Pancreas (tissue), 10 donors: ENCODE measurements around the gene CEP170B. TPM values are rescaled to one million over a fixed set of nuclear protein-coding genes. Genes with fewer than 3 reads are reported as not detected.

Source experiments
- ATAC-seq, 4 donors: fragments of 200-7000 bp; cut with Tn5 transposase; one replicate each; pipeline versions ENCODE4 v1.8.0 to v1.9.1; 2020; ENCODE audit warnings: mild to moderate bottlenecking in 4 of 4, moderate library complexity in 4 of 4
- DNase-seq, 6 donors: peaks; one replicate each; pipeline ENCODE4 v3.0.0-alpha.2; 2020
- FAIRE-seq: peaks from 2 replicates; lab custom pipeline; 2012; peaks lifted over from hg19 to GRCh38; lab: Jason Lieb, UNC
- H3K27ac ChIP-seq, 4 donors: fragments of 200-600 bp; sonication (generic); 1 replicate in 3 of 4; 2 replicates in 1 of 4; pipeline versions ENCODE4 v1.5.0 to v1.8.0; 2020
- H3K27me3 ChIP-seq, 4 donors: fragments of 200-600 bp; one replicate each; pipeline ENCODE4 v1.8.0; 2021
- H3K36me3 ChIP-seq, 3 donors: fragments of 200-600 bp; sonication (generic) in 1 of 3; one replicate each; pipeline versions ENCODE4 v1.5.0 to v1.8.0; 2020 to 2021
- H3K4me1 ChIP-seq, 3 donors: fragments of 200-600 bp; one replicate each; pipeline ENCODE4 v1.8.0; 2021
- H3K4me3 ChIP-seq, 4 donors: fragments of 200-600 bp; sonication (generic) in 2 of 4; one replicate each; pipeline versions ENCODE4 v1.5.0 to v1.8.0; 2020 to 2021
- H3K9me3 ChIP-seq, 4 donors: fragments of 200-600 bp; one replicate each; pipeline ENCODE4 v1.8.0; 2021
- WGBS, 2 donors: extraction: QIAGEN DNeasy Blood & Tissue Kit; methylation state at CpG; one replicate each; pipeline ENCODE4 v1.1.7; 2013; 5-methylcytosine and 5-hydroxymethylcytosine counted together
- intact Hi-C, 3 donors: fragments of 100-400 bp; cut with DNase I; formaldehyde crosslinking; loops; one replicate each; pipeline versions ENCODE4 v1.11.1 to v1.14.2; 2022
- polyA plus RNA-seq, 2 donors: library from polyadenylated mRNA; stranded (reverse); fragments of 200-250 nt; gene quantifications; one replicate each; pipeline ENCODE4 v1.2.3, GENCODE V29; 2013
- total RNA-seq, 6 donors: library from RNA; stranded (reverse); fragmentation: NEBNext Ultra II Directional in 4 of 6; extraction: Animal tissue kit (Norgen Biotek cat#: 25700) in 4 of 6; gene quantifications; one replicate each; pipeline versions ENCODE4 v1.2.1 to v1.2.4, GENCODE V29; 2021 to 2023
- TF ChIP-seq, protein P1 (sequence below), 4 donors: fragments of 200-600 bp; sonication (generic) in 3 of 4; IDR thresholded peaks; one replicate each; pipeline versions ENCODE4 v1.5.0 to v1.8.0; 2021; ENCODE audit warnings: antibody characterized with exemption in 4 of 4
- donor health status: healthy with polysubstance abuse.
- donor health status: DM: no; HTN: no; CAD: no; lungs with moderate emphysema.
- donor health status: DM: no; HTN: no; CAD: no.
- donor health status: control.
- donor health status: control.
- donor health status: Bipolar disorder and iron deficiency.
- donor health status: DM: yes; HTN: yes; CAD: no.
- donor health status: DM: no; HTN: no; CAD: no.
- donor health status: DM: no; HTN: no; CAD: no.
- donor health status: DM: yes; HTN: yes; CAD: no.

CEP170B gene
- total and polyA plus RNA-seq, 8 donors, result 17.7 to 43.8 (median 21.9) TPM

DNA sequence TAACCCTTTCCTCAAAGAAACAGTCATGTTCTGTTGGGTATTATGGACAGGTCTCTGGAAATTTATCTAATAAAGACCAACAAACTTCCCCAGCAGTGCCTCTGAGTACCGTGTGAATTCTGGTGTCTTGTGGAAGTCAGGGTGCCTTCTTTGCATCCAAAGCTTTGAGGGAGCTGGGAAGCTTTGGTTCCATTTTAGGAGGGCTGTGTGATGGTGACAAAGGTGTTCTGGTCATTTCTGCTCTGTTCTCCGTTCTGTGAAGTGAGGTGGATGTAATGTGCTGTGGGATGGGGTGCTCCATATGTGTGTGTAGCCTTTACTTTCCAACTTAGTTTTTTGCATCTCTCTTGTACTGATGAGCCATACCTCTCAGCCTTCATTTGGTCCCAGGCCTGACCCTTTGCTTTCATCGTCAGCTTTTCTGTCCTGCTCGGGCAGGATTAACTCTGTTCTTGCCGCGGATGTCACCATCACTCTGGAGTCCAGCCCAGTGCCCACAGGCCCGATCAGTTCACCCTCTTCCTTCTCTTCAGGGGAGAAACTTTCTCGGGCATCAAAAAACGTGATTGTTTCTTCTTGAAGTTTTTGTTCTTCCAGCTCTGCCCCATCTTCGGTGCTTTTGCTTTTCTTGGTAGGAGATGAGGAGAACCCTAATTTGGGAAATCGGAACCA, 72.8 kb downstream of the CEP170B start:
- WGBS, 2 donors, result 80 to 81% methylated on average over 11 of the region's 11 CpGs
- Histone ChIP-seq H3K4me3 (no peak overlapping the region), H3K36me3 (no peaks in the 10 kb centered on the region), H3K4me1 (no peaks in the 10 kb centered on the region), H3K27me3 (no peaks in the 10 kb centered on the region), H3K27ac (no peak overlapping the region), H3K9me3 (no peaks in the 10 kb centered on the region)
- FAIRE-seq (no peak), DNase-seq (no peak), ATAC-seq (no peak)
- intact Hi-C loops, result no loop called here
- TF ChIP-seq, protein P1, sequence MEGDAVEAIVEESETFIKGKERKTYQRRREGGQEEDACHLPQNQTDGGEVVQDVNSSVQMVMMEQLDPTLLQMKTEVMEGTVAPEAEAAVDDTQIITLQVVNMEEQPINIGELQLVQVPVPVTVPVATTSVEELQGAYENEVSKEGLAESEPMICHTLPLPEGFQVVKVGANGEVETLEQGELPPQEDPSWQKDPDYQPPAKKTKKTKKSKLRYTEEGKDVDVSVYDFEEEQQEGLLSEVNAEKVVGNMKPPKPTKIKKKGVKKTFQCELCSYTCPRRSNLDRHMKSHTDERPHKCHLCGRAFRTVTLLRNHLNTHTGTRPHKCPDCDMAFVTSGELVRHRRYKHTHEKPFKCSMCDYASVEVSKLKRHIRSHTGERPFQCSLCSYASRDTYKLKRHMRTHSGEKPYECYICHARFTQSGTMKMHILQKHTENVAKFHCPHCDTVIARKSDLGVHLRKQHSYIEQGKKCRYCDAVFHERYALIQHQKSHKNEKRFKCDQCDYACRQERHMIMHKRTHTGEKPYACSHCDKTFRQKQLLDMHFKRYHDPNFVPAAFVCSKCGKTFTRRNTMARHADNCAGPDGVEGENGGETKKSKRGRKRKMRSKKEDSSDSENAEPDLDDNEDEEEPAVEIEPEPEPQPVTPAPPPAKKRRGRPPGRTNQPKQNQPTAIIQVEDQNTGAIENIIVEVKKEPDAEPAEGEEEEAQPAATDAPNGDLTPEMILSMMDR (IDR thresholded peaks at IDR 0.05), result no peak

DNA sequence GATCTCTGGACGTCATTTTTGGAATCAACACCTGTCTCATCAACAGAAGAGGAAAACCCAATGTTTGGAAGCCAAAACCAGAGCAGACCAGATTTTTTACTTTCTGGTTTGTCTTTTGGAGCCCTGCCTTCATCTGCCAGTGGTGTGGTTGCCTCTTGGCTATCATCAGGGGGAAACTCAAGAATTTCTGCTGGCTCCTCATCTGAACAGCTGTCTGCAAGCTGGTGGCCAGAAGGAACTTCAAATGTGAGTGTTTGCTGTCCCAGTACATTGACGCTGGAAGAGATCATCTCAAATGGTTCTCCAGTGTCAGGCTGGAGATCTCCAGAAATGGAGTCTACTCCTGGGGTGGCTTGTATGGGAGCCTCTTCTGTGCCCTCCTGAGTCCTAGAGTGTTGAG, 73.4 kb downstream of the CEP170B start:
- intact Hi-C loops, result no loop called here
- no peak for ATAC-seq
- FAIRE-seq, result no peak

DNA sequence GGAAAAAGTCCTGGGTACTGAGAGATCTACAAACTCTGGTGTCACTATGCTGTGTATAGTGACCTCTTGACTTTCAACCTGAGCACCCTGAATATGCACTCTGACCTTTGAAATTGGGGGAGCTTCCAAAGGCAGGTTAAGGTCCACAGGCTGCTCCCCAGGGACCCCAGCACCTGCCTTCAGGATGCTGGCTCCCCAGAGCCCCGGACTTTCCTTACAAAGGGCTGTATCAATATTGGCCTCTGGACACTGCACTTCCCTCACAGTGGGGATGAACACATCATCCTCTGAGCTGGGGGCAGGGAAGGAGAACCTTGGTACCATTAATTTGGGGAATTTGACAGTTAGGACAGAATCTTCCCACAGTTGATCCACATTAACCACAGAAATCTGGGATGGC, 73.9 kb downstream of the CEP170B start:
- FAIRE-seq (no peak), ATAC-seq (no peak), DNase-seq (no peak)
- WGBS, 2 donors, result 80 to 93% methylated on average over 1 of the region's 1 CpG
- Histone ChIP-seq H3K27me3 (no peaks in the 10 kb centered on the region), H3K36me3 (no peaks in the 10 kb centered on the region), H3K27ac (no peak overlapping the region), H3K4me1 (no peaks in the 10 kb centered on the region), H3K9me3 (no peaks in the 10 kb centered on the region), H3K4me3 (no peak overlapping the region)
- intact Hi-C loops, result no loop called here
- TF ChIP-seq, protein P1 (IDR thresholded peaks at IDR 0.05), result no peak

More for the DNA sequence above, 73.4 kb downstream of the CEP170B start:
- 75 to 82% methylated on average over 2 of the region's 2 CpGs for WGBS, 2 donors
- no peaks in the 10 kb centered on the region for H3K9me3 ChIP-seq
- no peak overlapping the region for H3K4me3 ChIP-seq
- TF ChIP-seq, protein P1 (IDR thresholded peaks at IDR 0.05), result no peak
- no peak overlapping the region for H3K27ac ChIP-seq
- no peaks in the 10 kb centered on the region for H3K36me3 ChIP-seq
- no peaks in the 10 kb centered on the region for H3K4me1 ChIP-seq
- DNase-seq, result no peak
- no peaks in the 10 kb centered on the region for H3K27me3 ChIP-seq

DNA sequence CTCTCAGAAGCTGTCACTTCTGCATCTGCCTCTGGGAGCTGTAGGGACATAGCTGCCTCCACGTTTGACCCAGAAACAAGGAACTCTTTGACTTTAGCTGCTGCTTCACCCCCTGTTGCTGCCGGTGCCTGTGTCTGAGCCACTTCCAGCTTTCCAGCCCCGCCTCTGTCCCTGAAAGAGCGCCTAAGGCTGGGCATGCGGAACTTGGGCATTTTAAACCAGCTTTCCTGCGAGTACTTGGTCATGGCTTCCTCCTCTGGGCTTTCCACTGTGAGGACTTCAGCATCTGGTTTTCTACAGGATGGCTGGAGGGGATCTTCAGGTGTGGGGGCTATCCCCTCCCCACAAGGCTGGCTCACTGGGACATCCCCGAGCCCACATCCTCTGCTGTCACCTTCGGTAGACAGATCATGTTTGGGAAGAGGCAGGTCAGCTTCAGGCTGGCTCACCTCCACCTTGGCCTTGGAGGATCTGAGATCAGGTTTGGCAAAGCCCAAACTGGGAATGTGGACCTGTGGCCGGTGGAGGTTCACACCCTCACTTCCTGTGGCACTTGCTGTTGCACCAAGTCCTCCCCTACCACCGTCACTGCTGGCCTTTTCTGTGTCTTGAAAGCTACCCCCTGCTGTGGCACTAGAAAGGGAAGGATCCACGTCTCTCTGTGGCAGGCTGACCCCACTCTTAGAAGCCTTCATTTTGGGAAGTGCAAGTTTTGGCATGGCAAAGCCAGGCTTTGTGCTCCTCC, 74.8 kb downstream of the CEP170B start:
- TF ChIP-seq, protein P1 (IDR thresholded peaks at IDR 0.05), result no peak
- H3K4me3 ChIP-seq, result no peak overlapping the region
- no peak for FAIRE-seq
- H3K27ac ChIP-seq, result no peak overlapping the region
- no peaks in the 10 kb centered on the region for H3K36me3 ChIP-seq
- no peaks in the 10 kb centered on the region for H3K4me1 ChIP-seq
- DNase-seq, result peak in 2 of 6 donors; percentile 28 to 46
- H3K27me3 ChIP-seq, result no peaks in the 10 kb centered on the region
- intact Hi-C loops, result no loop called here
- ATAC-seq, result peak in 3 of 4 donors; percentile 47 to 55 (median 49)
- WGBS, 2 donors, result 55 to 60% methylated on average over 11 of the region's 11 CpGs
- no peaks in the 10 kb centered on the region for H3K9me3 ChIP-seq
